ENCODE results near the gene POLE2.
"Not testable (repeated sequence)": the region's sequence is repeated elsewhere in the genome, so short reads cannot be mapped to it uniquely, and the experiment has no call there.

Gene POLE2

GRCh38 chr14:49670475-49670874, 17.5 kb downstream of the POLE2 start:
- no peak overlapping the region for H2BK12ac ChIP-seq (ENCODE audit: low read length in 2 of 2)
- no peak overlapping the region for H3K27ac ChIP-seq (ENCODE audit: low read length, poor library complexity, severe bottlenecking)
- no peak overlapping the region for H3K4me3 ChIP-seq (ENCODE audit: insufficient read depth in 1 of 2, low read depth in 1 of 2, low read length in 2 of 2)
- no peak for DNase-seq
- no peak overlapping the region for H3K23ac ChIP-seq (ENCODE audit: low read length in 2 of 2)
- no peak overlapping the region for H2BK120ac ChIP-seq (ENCODE audit: low read depth, low read length)
- no peak overlapping the region for H2BK15ac ChIP-seq (ENCODE audit: low read depth, poor library complexity, severe bottlenecking)
- H3K18ac ChIP-seq (ENCODE audit: low read depth in 1 of 2, low read length in 2 of 2) = no peak overlapping the region
- H3K36me3 ChIP-seq (ENCODE audit: control insufficient read depth in 1 of 2, insufficient read depth in 2 of 2, low read depth in 1 of 2, low read length in 2 of 2) = peaks cover 0 to 3% of the 10 kb centered on the region in 2 experiments
- H2AFZ ChIP-seq (ENCODE audit: low read depth, low read length) = no peak overlapping the region
- no peak overlapping the region for H2BK5ac ChIP-seq (ENCODE audit: low read depth, low read length, poor library complexity, severe bottlenecking)
- H2AK5ac ChIP-seq (ENCODE audit: low read length, severe bottlenecking) = no peak overlapping the region
- H3K9me3 ChIP-seq (ENCODE audit: control insufficient read depth, low read length) = no peaks in the 10 kb centered on the region
- no peak overlapping the region for H4K8ac ChIP-seq (ENCODE audit: low read length)
- no peaks in the 10 kb centered on the region for H3K79me1 ChIP-seq (replicated peaks; ENCODE audit: low read length, poor library complexity, severe bottlenecking)
- no peaks in the 10 kb centered on the region for H3K27me3 ChIP-seq (ENCODE audit: control insufficient read depth in 1 of 2, insufficient read depth in 1 of 2, low read length in 2 of 2)
- no peaks in the 10 kb centered on the region for H3K4me1 ChIP-seq (ENCODE audit: control insufficient read depth, insufficient read depth, low read depth, low read length)
- no peak overlapping the region for H4K91ac ChIP-seq (ENCODE audit: low read length)
- H3K4ac ChIP-seq (ENCODE audit: low read depth in 1 of 2, low read length in 2 of 2) = no peak overlapping the region
- H3K4me2 ChIP-seq (ENCODE audit: low read length, poor library complexity, severe bottlenecking) = no peak overlapping the region
- no peak overlapping the region for H3K14ac ChIP-seq (ENCODE audit: low read length in 2 of 2)
- no peak overlapping the region for H3K9ac ChIP-seq (ENCODE audit: low read length)

DNA sequence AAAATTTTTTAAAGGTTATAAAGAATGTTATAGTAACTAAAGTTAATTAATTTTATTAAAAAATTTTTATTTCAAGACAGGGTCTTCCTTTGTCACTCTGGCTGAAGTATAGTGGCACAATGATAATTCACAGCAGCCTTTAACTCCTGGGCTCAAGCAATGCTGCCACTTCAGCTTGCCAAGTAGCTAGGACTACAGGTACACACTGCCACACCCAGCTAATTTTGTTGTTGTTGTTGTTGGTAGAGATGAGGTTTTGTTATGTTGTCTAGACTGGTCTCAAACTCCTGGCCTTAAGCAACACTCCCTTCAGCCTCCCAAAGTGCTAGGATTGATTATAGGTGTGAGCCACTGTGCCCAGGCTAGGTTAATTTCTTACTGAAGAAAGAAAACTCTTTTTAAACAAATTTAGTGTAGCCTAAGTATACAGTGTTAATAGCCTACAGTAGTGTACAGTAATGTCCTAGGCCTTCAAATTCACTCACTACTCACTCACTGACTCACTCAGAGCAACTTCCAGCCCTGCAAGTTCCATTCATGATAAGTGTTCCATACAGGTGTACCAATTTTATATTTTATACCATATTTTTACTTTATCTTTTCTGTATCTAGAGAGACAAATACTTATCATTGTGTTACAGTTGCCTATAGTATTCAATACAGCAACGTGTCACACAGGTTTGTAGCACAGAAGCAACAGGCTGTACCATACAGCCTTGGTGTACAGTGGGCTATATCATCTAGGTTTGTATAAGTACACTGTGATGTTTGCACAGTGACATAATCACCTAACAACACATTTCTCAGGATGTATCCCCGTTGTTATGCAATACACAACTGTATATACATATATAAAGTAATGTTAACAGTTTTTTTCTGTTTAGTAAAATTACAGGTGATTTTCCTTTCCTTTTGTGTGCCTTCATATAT, 28.2 kb downstream of the POLE2 start:
- Histone ChIP-seq H2AK5ac (ENCODE audit: low read length, severe bottlenecking) (no peak overlapping the region), H4K8ac (ENCODE audit: low read length) (no peak overlapping the region), H3K9ac (ENCODE audit: low read length) (no peak overlapping the region), H3K23ac (ENCODE audit: low read length in 2 of 2) (no peak overlapping the region), H3K79me1 (replicated peaks; ENCODE audit: low read length, poor library complexity, severe bottlenecking) (peaks cover 2% of the 10 kb centered on the region), H3K4me2 (ENCODE audit: low read length, poor library complexity, severe bottlenecking) (no peak overlapping the region), H3K18ac (ENCODE audit: low read depth in 1 of 2, low read length in 2 of 2) (no peak overlapping the region), H2BK120ac (ENCODE audit: low read depth, low read length) (no peak overlapping the region), H2BK15ac (ENCODE audit: low read depth, poor library complexity, severe bottlenecking) (no peak overlapping the region), H2BK12ac (ENCODE audit: low read length in 2 of 2) (no peak overlapping the region), H3K27ac (ENCODE audit: low read length, poor library complexity, severe bottlenecking) (no peak overlapping the region), H2AFZ (ENCODE audit: low read depth, low read length) (no peak overlapping the region), H2BK5ac (ENCODE audit: low read depth, low read length, poor library complexity, severe bottlenecking) (no peak overlapping the region), H3K9me3 (ENCODE audit: control insufficient read depth, low read length) (no peaks in the 10 kb centered on the region), H4K91ac (ENCODE audit: low read length) (no peak overlapping the region), H3K27me3 (ENCODE audit: control insufficient read depth in 1 of 2, insufficient read depth in 1 of 2, low read length in 2 of 2) (no peaks in the 10 kb centered on the region), H3K4me1 (ENCODE audit: control insufficient read depth, insufficient read depth, low read depth, low read length) (peaks cover 1% of the 10 kb centered on the region), H3K4ac (ENCODE audit: low read depth in 1 of 2, low read length in 2 of 2) (no peak overlapping the region), H3K14ac (ENCODE audit: low read length in 2 of 2) (no peak overlapping the region), H3K4me3 (ENCODE audit: insufficient read depth in 1 of 2, low read depth in 1 of 2, low read length in 2 of 2) (no peak overlapping the region), H3K36me3 (ENCODE audit: control insufficient read depth in 1 of 2, insufficient read depth in 2 of 2, low read depth in 1 of 2, low read length in 2 of 2) (no peaks in the 10 kb centered on the region)
- no CpG with 5 or more reads among the region's 2 CpGs for WGBS
- DNase-seq = no peak

- H4K8ac ChIP-seq (ENCODE audit: low read length); DNase-seq; H2AFZ ChIP-seq (ENCODE audit: low read depth, low read length); H3K23ac ChIP-seq (ENCODE audit: low read length in 2 of 2); H2BK120ac ChIP-seq (ENCODE audit: low read depth, low read length); H3K4me2 ChIP-seq (ENCODE audit: low read length, poor library complexity, severe bottlenecking); H3K27ac ChIP-seq (ENCODE audit: low read length, poor library complexity, severe bottlenecking); H2BK12ac ChIP-seq (ENCODE audit: low read length in 2 of 2); H3K9me3 ChIP-seq (ENCODE audit: control insufficient read depth, low read length); H2BK5ac ChIP-seq (ENCODE audit: low read depth, low read length, poor library complexity, severe bottlenecking); H3K4ac ChIP-seq (ENCODE audit: low read depth in 1 of 2, low read length in 2 of 2); H2BK15ac ChIP-seq (ENCODE audit: low read depth, poor library complexity, severe bottlenecking); H3K14ac ChIP-seq (ENCODE audit: low read length in 2 of 2); H3K36me3 ChIP-seq (ENCODE audit: control insufficient read depth in 1 of 2, insufficient read depth in 2 of 2, low read depth in 1 of 2, low read length in 2 of 2); H3K27me3 ChIP-seq (ENCODE audit: control insufficient read depth in 1 of 2, insufficient read depth in 1 of 2, low read length in 2 of 2); H3K4me3 ChIP-seq (ENCODE audit: insufficient read depth in 1 of 2, low read depth in 1 of 2, low read length in 2 of 2); H3K18ac ChIP-seq (ENCODE audit: low read depth in 1 of 2, low read length in 2 of 2); H3K9ac ChIP-seq (ENCODE audit: low read length); H3K4me1 ChIP-seq (ENCODE audit: control insufficient read depth, insufficient read depth, low read depth, low read length); H4K91ac ChIP-seq (ENCODE audit: low read length); H2AK5ac ChIP-seq (ENCODE audit: low read length, severe bottlenecking); H3K79me1 ChIP-seq (replicated peaks; ENCODE audit: low read length, poor library complexity, severe bottlenecking): not testable (repeated sequence)
- 100% methylated on average over 3 of the region's 6 CpGs for WGBS
Measured at GRCh38 chr14:49657500-49657899, 30.5 kb downstream of the POLE2 start.

GRCh38 chr14:49654511-49654910, 33.5 kb downstream of the POLE2 start:
- Histone ChIP-seq H2BK120ac (ENCODE audit: low read depth, low read length) (no peak overlapping the region), H3K27me3 (ENCODE audit: control insufficient read depth in 1 of 2, insufficient read depth in 1 of 2, low read length in 2 of 2) (no peaks in the 10 kb centered on the region), H3K9ac (ENCODE audit: low read length) (no peak overlapping the region), H2BK5ac (ENCODE audit: low read depth, low read length, poor library complexity, severe bottlenecking) (no peak overlapping the region), H3K23ac (ENCODE audit: low read length in 2 of 2) (no peak overlapping the region), H3K18ac (ENCODE audit: low read depth in 1 of 2, low read length in 2 of 2) (no peak overlapping the region), H2AK5ac (ENCODE audit: low read length, severe bottlenecking) (no peak overlapping the region), H2BK12ac (ENCODE audit: low read length in 2 of 2) (no peak overlapping the region), H3K4ac (ENCODE audit: low read depth in 1 of 2, low read length in 2 of 2) (no peak overlapping the region), H2BK15ac (ENCODE audit: low read depth, poor library complexity, severe bottlenecking) (no peak overlapping the region), H3K4me1 (ENCODE audit: control insufficient read depth, insufficient read depth, low read depth, low read length) (peaks cover 3% of the 10 kb centered on the region), H3K27ac (ENCODE audit: low read length, poor library complexity, severe bottlenecking) (no peak overlapping the region), H2AFZ (ENCODE audit: low read depth, low read length) (no peak overlapping the region), H3K79me1 (replicated peaks; ENCODE audit: low read length, poor library complexity, severe bottlenecking) (peaks cover 5% of the 10 kb centered on the region), H4K8ac (ENCODE audit: low read length) (no peak overlapping the region), H3K14ac (ENCODE audit: low read length in 2 of 2) (no peak overlapping the region), H3K36me3 (ENCODE audit: control insufficient read depth in 1 of 2, insufficient read depth in 2 of 2, low read depth in 1 of 2, low read length in 2 of 2) (peaks cover 0 to 11% of the 10 kb centered on the region in 2 experiments), H4K91ac (ENCODE audit: low read length) (no peak overlapping the region), H3K4me3 (ENCODE audit: insufficient read depth in 1 of 2, low read depth in 1 of 2, low read length in 2 of 2) (no peak overlapping the region), H3K4me2 (ENCODE audit: low read length, poor library complexity, severe bottlenecking) (no peak overlapping the region), H3K9me3 (ENCODE audit: control insufficient read depth, low read length) (no peaks in the 10 kb centered on the region)
- no CpG with 5 or more reads among the region's 3 CpGs for WGBS
- DNase-seq = no peak

Data from mesenchymal stem cell (in vitro differentiated cells and primary cell).